Measurements from ENCODE around the gene INSL3.

Gene INSL3

DNA sequence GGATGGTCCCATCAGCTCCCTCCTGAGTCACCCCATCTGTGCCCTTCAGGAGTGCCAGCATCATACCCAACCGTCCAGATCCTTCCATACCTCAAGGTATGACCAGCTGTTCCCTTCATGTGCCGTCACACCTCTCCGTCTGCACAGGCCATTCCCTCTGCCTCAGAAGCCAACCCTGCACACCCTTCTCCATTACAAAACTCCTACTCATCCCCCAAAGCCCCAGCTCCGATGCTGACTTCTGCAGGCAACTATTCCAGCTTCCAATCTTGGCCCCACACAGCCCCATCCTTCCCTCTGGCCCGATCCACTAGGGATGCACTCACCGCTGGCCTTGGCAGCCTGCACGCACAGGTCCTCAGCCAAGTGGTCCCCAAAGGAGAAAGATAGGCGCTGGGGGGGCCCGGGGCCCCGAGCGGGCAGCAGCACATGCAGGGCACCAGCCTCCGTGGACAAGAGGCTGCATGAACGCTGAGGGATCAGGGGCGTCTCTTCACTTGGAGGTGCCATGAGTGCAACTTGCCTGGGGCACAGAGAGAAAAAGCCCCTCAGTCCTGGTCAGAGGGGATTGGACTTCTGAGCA lies 22.7 kb upstream of the INSL3 start:
- DNase-seq: no peak

GRCh38 chr19:17843292-17843827 lies 22.0 kb upstream of the INSL3 start:
- no peak for DNase-seq

- DNase-seq: no peak
Observed at GRCh38 chr19:17842663-17843291, 21.5 kb upstream of the INSL3 start.

DNA sequence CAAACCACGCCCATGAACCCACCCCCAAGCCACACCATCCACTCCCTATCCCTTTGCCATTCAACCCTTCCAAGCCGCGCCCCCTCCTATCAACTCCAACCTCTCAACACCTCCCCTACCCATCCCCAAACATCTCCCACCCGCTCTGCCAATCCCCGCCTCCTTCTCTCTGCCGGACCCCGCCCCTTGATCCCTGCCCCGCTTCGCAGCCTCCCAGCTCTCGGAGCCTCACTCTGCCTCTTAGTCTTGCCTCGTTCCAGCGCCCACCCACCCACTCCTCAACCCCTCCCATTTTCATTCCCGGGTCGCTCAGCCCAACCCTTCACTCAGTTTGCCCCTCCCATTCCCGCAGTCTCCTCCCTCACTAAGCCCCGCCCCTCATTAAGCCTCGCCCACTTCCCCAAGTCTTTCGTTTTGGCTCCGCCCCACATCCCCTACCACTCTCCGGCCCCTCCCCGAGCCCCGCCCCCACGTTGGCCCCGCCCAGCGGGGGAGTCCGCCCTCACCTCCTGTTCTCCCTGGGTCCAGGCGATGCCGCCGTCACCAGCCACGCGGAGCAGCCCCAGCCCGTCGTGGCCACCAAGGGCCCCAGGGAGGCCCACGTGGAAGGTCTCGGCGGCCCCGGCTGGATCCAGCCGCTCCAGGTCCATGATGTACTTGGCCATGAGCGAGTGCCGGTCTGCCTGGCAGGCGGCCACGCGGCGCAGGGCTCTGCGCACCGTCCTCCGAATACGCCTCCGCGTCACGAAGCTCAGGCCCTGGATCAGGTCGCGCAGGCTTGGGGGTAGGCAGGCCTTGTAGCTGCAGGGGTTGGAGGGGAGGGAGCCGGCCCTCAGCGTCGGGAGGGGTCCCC lies 20.7 kb upstream of the INSL3 start:
- peak; percentile 65 for DNase-seq

DNA sequence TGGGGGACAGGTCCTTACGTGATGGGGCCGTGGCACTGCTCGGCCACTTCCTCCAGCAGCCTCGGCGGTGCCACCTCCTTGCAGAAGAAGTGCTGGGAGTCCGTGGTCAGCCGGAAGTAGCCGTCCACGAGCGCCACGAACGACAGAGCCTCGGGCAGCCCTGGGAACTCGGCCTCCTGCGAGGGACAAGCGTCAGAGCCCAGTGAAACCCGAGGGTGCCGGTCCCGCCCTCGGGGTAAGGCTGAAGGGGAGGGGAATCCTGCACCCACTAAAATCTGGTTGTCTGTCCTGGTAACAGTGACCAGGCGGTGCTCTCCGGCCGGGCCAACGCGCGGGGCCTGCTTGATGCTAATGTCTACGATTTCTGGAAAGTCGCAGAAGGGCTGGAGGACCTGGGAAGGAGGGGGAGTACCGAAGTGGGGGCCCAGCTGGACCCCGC lies 20.1 kb upstream of the INSL3 start:
- DNase-seq: no peak

GRCh38 chr19:17840019-17840418 lies 18.7 kb upstream of the INSL3 start:
- no peak for DNase-seq

DNA sequence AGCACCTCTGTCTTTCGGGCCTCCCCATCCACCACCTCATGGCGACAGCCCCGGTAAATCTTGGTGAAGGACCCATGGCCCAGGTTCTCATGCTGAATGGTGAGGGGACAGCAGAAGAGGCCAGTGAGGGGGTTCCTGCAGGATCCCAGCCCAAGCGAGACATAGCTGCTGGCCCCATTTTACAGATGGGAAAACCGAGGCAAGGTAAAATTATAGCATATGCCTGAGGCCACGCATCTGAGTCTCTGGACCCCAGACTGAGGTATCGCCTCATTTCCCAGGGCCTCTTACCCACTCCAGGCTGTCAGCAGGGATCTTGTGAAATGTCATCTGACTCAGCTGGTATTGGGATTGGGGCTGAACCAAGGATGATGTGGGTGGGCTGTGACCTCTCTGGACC lies 16.7 kb upstream of the INSL3 start:
- DNase-seq: no peak

DNA sequence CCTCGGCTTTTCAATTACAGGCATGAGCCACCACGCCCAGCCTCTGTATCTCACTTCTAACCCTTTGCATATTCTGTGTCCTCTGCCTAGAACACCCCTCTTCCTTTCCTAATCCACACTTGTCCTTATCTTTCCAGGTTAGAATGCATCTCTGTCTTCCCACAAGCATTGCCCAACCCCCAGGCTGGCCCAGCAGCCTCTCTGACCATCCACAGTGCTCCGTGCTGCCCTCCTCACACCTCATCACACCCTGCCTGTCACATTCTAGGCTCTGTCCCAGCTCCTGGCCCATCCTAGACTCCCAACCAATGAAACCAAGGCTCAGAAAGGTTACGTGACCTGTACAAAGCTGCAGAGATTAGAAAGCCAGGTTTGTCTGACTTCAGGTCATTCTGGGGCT lies 15.2 kb upstream of the INSL3 start:
- DNase-seq: no peak

GRCh38 chr19:17835182-17836006 lies 14.1 kb upstream of the INSL3 start:
- DNase-seq: no peak

- DNase-seq: peak; percentile 37
Observed at GRCh38 chr19:17834350-17835181, 13.2 kb upstream of the INSL3 start.

DNA sequence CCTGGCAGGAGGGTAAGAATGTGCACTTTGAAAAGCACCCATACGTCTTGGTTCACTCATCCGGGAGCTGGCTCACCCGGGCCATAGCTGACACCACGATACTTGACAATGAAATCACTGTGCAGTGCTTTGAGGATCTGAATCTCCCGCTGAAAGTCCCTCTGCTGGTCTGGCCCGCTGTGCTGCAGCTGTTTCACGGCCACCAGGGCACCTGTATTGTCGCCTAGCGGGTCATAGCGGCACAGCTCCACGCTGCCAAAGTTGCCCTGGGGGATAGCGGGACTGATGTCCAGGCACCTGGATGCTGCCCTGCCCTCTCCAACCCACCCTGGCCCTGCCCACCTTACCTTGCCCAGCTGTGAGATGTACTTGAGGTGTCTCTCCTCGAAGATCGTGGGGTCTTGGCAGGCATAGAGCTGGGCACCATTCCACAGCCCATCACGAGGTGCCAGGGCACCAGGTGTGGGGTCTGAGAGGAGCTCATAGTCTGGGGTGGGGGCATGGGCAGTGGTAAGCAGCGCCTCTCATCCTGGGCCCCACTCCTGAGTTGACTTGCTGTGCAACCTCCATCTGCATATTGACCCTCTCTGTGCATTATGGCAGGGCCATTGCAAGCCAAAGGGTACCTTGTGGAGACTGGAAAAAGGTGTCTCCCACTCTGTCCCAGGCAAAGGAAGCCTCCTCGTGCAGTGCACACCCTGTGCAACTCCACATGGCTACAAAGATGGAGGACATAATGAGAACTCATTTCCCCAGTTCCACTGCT lies 11.3 kb upstream of the INSL3 start:
- no peak for DNase-seq

GRCh38 chr19:17831419-17831888 lies 10.1 kb upstream of the INSL3 start:
- DNase-seq: no peak

GRCh38 chr19:17830567-17831418 lies 9.5 kb upstream of the INSL3 start:
- DNase-seq: peak; percentile 58

DNA sequence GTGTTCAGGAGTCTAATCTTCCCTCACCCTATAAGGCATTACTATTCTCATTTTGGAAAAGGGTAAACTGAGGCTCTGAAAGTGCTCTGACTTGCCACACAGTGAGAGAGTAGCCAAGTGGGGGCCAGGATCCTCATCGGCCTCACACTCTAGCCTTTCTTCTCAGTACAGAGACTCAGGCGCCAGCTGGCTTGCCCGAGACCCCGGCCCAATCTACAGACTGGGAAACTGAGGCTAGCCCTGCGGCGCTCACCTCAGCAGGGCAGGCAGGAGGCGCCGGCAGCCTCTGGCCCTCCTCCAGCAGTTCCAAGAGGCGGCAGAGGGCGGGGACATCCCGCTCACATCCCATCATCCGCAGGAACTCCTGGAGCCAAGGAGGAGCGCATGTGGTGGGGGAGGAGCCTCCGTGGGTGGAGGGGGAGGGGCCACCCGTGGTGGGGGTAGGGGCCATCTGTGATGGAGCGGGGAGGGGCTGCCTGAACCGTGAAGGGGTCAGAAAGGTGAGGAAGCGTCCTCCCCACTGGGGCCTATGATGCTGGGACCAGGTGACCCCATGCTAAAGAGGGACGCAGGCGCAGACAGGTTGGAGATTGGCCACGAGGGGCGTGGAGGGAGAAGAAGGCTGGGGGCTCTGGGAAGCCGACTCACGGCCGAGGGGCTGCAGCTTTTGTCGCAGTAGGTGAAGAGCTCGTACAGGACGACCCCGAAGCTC lies 8.7 kb upstream of the INSL3 start:
- DNase-seq: no peak

DNA sequence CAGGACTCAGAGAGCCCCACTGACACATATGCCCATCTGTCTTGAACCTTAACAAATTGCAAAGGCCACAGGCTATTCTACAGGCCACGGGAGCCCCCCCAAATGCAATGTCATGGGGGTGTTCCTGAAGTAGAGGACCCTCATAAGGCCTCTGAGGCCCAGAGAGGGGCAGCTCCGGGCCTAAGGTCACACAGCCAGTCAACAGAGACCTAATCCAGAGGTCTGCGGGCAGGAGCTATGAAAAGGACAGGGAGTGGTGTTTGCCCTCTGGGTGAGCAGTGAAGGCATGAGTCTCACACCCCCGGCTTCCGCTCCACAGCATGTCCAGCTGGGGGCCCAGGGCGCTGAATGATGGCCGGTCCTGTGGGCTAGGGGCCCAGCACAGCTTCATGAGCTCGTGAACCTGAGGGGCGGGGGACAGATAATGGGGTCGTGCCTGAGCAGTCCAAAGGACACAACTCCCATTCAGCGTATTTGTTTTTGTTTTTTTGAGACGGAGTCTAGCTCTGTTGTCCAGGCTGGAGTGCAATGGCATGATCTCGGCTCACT lies 5.3 kb upstream of the INSL3 start:
- DNase-seq: no peak

DNA sequence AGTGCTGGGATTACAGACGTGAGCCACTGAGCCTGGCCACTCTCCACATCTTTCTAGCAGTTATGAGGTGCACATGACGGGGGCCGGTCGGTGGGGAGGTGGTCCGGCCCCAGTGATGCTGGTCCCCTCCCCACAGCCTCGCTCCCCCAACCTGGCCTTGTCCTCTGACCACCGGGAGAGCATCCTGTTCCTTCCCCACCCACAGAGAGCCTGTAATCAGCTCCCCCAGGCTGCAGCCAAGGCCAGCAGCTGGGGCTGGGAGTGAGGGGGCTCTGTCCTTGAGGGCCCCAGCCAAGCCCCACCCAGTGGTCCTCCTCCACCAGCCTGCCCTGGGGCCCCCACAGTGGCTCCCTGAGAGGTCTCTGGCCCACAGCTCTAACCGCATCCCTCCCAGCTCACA lies 3.0 kb upstream of the INSL3 start:
- DNase-seq: no peak

GRCh38 chr19:17817668-17818363 lies 3.5 kb downstream of the INSL3 start:
- no peak for DNase-seq

GRCh38 chr19:17812099-17812498 lies 9.2 kb downstream of the INSL3 start:
- no peak for DNase-seq

Data from CD4-positive, alpha-beta T cell treated with Interleukin-10 for 1 hour (primary cell).